Keratinocyte (primary cell): ENCODE measurements around the gene MLIP. TPM values are rescaled to one million over a fixed set of nuclear protein-coding genes. Genes with fewer than 3 reads are reported as not detected.
A peak's percentile ranks its signal among the peaks of the same experiment; 100 is the strongest.

Experiments
- DNase-seq: peaks from one replicate; pipeline ENCODE4 v3.0.0-alpha.2; 2011; ENCODE audit warnings: low read depth, missing footprints, low spot score
- FAIRE-seq: peaks from 2 replicates; lab custom pipeline; 2011; peaks lifted over from hg19 to GRCh38; lab: Jason Lieb, UNC
- H2AFZ ChIP-seq: 2 replicates; pipeline ENCODE4 v1.6.0; 2012; ENCODE audit warnings: low read length, control low read depth, inconsistent platforms; ENCODE audit not compliant: control insufficient read depth
- H3K27ac ChIP-seq: 2 replicates; pipeline ENCODE4 v1.5.1; 2011; ENCODE audit warnings: low read length; ENCODE audit not compliant: control insufficient read depth, insufficient read depth
- H3K27me3 ChIP-seq: 3 replicates; pipeline ENCODE4 v1.6.0; 2011; ENCODE audit warnings: low read length; ENCODE audit not compliant: control insufficient read depth, insufficient read depth; ENCODE audit errors: extremely low read depth
- H3K36me3 ChIP-seq, 2 experiments: 2 replicates in 1 of 2; 3 replicates in 1 of 2; pipeline ENCODE4 v1.5.1; 2011; ENCODE audit warnings: low read length in 2 of 2, mild to moderate bottlenecking in 1 of 2; ENCODE audit not compliant: control insufficient read depth in 2 of 2, insufficient read depth in 2 of 2; ENCODE audit errors: extremely low read depth in 1 of 2
- H3K4me1 ChIP-seq: 3 replicates; pipeline ENCODE4 v1.5.1; 2011; ENCODE audit warnings: low read length; ENCODE audit not compliant: control insufficient read depth, insufficient read depth; ENCODE audit errors: extremely low read depth
- H3K4me2 ChIP-seq: 3 replicates; pipeline ENCODE4 v1.6.0; 2011; ENCODE audit warnings: low read depth, low read length; ENCODE audit not compliant: control insufficient read depth, insufficient read depth; ENCODE audit errors: extremely low read depth
- H3K4me3 ChIP-seq, 3 experiments: fragments of 200-600 bp in 1 of 3; sonication (generic) in 1 of 3; 2 replicates in 2 of 3; 3 replicates in 1 of 3; pipeline ENCODE4 v1.5.1; 2011 to 2016; ENCODE audit warnings: low read length in 3 of 3, mild to moderate bottlenecking in 3 of 3, control low read depth in 2 of 3, inconsistent platforms in 1 of 3, low read depth in 1 of 3, mixed read lengths in 1 of 3, mixed run types in 1 of 3, moderate library complexity in 1 of 3; ENCODE audit not compliant: control insufficient read depth in 2 of 3, insufficient read depth in 2 of 3; ENCODE audit errors: extremely low read depth in 1 of 3
- H3K79me2 ChIP-seq: 2 replicates; pipeline ENCODE4 v1.6.0; 2012; ENCODE audit warnings: low read length; ENCODE audit not compliant: control insufficient read depth, insufficient read depth
- H3K9ac ChIP-seq: 3 replicates; pipeline ENCODE4 v1.6.0; 2011; ENCODE audit warnings: low read length; ENCODE audit not compliant: control insufficient read depth, insufficient read depth; ENCODE audit errors: extremely low read depth
- H3K9me1 ChIP-seq: 3 replicates; pipeline ENCODE4 v1.6.0; 2011; ENCODE audit warnings: low read length; ENCODE audit not compliant: control insufficient read depth, insufficient read depth; ENCODE audit errors: extremely low read depth
- H3K9me3 ChIP-seq: 2 replicates; pipeline ENCODE4 v1.5.1; 2012; ENCODE audit warnings: low read depth, low read length; ENCODE audit not compliant: control insufficient read depth
- H4K20me1 ChIP-seq: 3 replicates; pipeline ENCODE4 v1.6.0; 2011; ENCODE audit warnings: low read length; ENCODE audit not compliant: control insufficient read depth, insufficient read depth; ENCODE audit errors: extremely low read depth
- EZH2 ChIP-seq: IDR thresholded peaks from one replicate; pipeline ENCODE4 v1.6.1; 2012; ENCODE audit warnings: inconsistent platforms, mild to moderate bottlenecking, low read length, moderate library complexity
- dilution Hi-C: fragments of 300-500 bp; cut with MboI; formaldehyde crosslinking; loops from one replicate; pipeline ENCODE4 v1.7.0; 2020; ENCODE audit warnings: low sequenced_read_pairs; ENCODE audit not compliant: extremely low pct_ligation_motif_present
- polyA plus RNA-seq, 5 experiments: library from polyadenylated mRNA; depleted of rRNA in 3 of 5; stranded (reverse) in 3 of 5; stranded (forward) in 1 of 5; unstranded in 1 of 5; fragments of >200 nt; gene quantifications; 1 replicate in 1 of 5; 2 replicates in 3 of 5; 3 replicates in 1 of 5; pipeline versions ENCODE4 v1.2.1 to v1.2.3, GENCODE V29; 2011 to 2012; ENCODE audit warnings: missing spikeins in 2 of 5, low read depth in 1 of 5, low replicate concordance in 1 of 5
- TF ChIP-seq, protein P1 (sequence below), 3 experiments: IDR thresholded peaks in 1 of 3; conservative IDR thresholded peaks in 1 of 3; optimal IDR thresholded peaks in 1 of 3; 2 replicates in 2 of 3; 3 replicates in 1 of 3; pipeline versions ENCODE3 to v1.5.1; 2011; ENCODE audit warnings: low read length in 3 of 3, mild to moderate bottlenecking in 3 of 3, moderate library complexity in 2 of 3, control low read depth in 1 of 3, inconsistent platforms in 1 of 3; ENCODE audit not compliant: insufficient read depth in 2 of 3; ENCODE audit errors: extremely low read depth in 1 of 3

The MLIP gene
- polyA plus RNA-seq, 1 donor (not counting 4 experiments of a cell fraction or from before 2014, with no cell fraction given): 0.87 TPM

DNA sequence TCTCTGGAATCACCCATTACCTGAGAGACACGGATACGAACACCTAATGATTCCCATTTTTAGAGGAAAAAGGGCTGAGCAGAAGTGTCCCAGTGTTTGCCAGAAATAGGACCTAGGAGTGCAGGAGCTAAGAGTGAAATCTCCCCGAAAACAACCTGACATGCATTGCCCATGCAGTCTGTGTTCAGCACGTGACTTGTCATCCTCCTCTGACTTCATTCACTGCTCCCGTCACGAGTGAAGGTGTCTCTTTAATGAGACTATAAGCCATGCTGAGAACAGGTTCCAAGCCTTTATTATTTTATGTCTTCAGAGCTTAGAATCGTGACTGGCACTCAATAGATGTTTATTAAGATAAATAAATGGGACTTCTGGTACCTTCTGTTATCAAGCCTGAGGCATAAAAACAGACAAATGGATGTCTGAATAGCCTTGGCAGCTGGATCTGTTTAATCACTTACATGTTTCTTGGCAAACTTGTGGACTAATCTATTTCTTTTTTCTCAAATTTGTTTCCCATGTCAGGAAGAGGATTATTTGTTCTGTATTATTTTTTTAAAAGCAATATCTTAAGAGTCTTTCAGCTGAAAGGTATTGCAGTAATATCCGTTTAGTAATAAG, 3.7 kb upstream of the MLIP start:
- Histone ChIP-seq H3K4me3 (no peak overlapping the region), H2AFZ (peak overlapping the region; percentile 1), H3K4me2 (peak overlapping the region; percentile 9), H3K9ac (no peak overlapping the region), H3K4me1 (no peaks in the 10 kb centered on the region), H3K36me3 (no peaks in the 10 kb centered on the region), H4K20me1 (no peaks in the 10 kb centered on the region), H3K79me2 (no peaks in the 10 kb centered on the region), H3K9me1 (no peaks in the 10 kb centered on the region), H3K27ac (no peak overlapping the region), H3K9me3 (no peaks in the 10 kb centered on the region), H3K27me3 (no peaks in the 10 kb centered on the region)
- no peak for TF ChIP-seq EZH2
- TF ChIP-seq, protein P1, sequence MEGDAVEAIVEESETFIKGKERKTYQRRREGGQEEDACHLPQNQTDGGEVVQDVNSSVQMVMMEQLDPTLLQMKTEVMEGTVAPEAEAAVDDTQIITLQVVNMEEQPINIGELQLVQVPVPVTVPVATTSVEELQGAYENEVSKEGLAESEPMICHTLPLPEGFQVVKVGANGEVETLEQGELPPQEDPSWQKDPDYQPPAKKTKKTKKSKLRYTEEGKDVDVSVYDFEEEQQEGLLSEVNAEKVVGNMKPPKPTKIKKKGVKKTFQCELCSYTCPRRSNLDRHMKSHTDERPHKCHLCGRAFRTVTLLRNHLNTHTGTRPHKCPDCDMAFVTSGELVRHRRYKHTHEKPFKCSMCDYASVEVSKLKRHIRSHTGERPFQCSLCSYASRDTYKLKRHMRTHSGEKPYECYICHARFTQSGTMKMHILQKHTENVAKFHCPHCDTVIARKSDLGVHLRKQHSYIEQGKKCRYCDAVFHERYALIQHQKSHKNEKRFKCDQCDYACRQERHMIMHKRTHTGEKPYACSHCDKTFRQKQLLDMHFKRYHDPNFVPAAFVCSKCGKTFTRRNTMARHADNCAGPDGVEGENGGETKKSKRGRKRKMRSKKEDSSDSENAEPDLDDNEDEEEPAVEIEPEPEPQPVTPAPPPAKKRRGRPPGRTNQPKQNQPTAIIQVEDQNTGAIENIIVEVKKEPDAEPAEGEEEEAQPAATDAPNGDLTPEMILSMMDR (optimal IDR thresholded peaks at IDR 0.05 in 1 of 3, IDR thresholded peaks at IDR 0.05 in 1 of 3, conservative IDR thresholded peaks at IDR 0.05 in 1 of 3; ENCODE audit: extremely low read depth in 1 of 3, insufficient read depth in 2 of 3, low read length in 3 of 3): no peak
- DNase-seq (no peak), FAIRE-seq (peak; percentile 36)
- dilution Hi-C loops: no loop called here

DNA sequence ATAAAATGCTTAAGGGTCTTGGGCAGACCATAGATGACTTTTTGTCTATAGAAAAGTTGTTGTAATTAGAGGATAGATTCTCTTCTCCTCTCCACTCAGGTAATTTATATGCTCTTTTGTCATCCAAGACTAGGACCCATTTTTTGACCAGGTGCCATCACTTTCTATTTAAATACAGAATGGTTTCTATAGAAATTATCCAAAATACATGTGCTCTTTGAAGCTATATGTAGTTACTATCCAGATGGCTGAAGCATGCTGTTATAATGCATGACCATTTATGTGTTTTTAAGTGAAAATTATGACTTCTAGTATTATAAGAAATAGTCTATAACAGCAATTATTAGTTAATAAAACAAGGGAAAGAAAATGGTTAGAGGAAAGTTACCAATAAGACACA, 3.0 kb upstream of the MLIP start:
- no peak overlapping the region for H2AFZ ChIP-seq
- no peaks in the 10 kb centered on the region for H4K20me1 ChIP-seq

More for the DNA sequence above, 3.0 kb upstream of the MLIP start:
- FAIRE-seq (no peak), DNase-seq (no peak)
- H3K36me3 ChIP-seq: no peaks in the 10 kb centered on the region
- H3K9me3 ChIP-seq: no peaks in the 10 kb centered on the region
- H3K4me1 ChIP-seq: no peaks in the 10 kb centered on the region
- H3K27me3 ChIP-seq: no peaks in the 10 kb centered on the region
- H3K9me1 ChIP-seq: no peaks in the 10 kb centered on the region
- no peaks in the 10 kb centered on the region for H3K79me2 ChIP-seq
- no peak overlapping the region for H3K4me3 ChIP-seq
- no peak overlapping the region for H3K27ac ChIP-seq
- H3K4me2 ChIP-seq: no peak overlapping the region
- dilution Hi-C loops: no loop called here
- TF ChIP-seq EZH2: no peak
- TF ChIP-seq, protein P1 (optimal IDR thresholded peaks at IDR 0.05 in 1 of 3, IDR thresholded peaks at IDR 0.05 in 1 of 3, conservative IDR thresholded peaks at IDR 0.05 in 1 of 3; ENCODE audit: extremely low read depth in 1 of 3, insufficient read depth in 2 of 3, low read length in 3 of 3): no peak
- no peak overlapping the region for H3K9ac ChIP-seq
